Measurements from ENCODE around the gene PPP2R2B.
A peak's percentile ranks its signal among the peaks of the same experiment; 100 is the strongest.

Gene PPP2R2B

DNA sequence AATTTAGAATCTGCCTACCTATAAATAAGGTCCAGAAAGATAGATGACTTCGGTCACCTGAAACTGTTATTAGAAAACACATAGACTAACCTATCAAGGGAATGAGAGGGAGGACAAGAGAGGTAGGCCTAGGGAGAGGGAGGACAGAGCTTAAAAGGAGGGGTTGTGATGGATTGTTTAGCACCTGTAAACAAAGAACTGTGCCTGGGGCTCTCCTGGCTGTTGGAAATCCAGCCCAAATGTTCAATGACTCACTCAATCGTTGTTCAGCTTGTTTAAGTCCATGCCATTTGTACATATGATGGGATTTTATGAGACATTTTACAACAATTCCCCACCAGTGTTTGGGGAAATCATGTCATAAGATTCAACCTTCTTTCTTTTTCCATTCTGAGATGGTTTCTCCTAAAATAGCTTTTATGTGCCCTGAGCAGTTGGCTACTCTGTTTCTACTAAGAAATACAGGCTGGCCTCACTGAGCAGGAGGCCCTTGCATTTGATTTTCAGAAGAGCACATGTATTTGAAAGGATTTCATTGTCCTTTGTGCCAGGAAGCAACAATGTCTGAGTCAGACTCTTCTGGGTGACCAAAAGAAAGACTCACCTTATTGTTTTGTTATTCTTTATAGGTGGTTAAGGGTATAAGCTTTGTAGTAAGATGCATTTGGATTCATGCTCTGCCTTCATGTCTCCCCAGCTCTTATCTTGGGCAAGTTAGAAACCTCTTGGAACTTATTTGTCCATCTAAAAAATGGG lies 314.4 kb downstream of the PPP2R2B start:
- TF ChIP-seq, protein P1, sequence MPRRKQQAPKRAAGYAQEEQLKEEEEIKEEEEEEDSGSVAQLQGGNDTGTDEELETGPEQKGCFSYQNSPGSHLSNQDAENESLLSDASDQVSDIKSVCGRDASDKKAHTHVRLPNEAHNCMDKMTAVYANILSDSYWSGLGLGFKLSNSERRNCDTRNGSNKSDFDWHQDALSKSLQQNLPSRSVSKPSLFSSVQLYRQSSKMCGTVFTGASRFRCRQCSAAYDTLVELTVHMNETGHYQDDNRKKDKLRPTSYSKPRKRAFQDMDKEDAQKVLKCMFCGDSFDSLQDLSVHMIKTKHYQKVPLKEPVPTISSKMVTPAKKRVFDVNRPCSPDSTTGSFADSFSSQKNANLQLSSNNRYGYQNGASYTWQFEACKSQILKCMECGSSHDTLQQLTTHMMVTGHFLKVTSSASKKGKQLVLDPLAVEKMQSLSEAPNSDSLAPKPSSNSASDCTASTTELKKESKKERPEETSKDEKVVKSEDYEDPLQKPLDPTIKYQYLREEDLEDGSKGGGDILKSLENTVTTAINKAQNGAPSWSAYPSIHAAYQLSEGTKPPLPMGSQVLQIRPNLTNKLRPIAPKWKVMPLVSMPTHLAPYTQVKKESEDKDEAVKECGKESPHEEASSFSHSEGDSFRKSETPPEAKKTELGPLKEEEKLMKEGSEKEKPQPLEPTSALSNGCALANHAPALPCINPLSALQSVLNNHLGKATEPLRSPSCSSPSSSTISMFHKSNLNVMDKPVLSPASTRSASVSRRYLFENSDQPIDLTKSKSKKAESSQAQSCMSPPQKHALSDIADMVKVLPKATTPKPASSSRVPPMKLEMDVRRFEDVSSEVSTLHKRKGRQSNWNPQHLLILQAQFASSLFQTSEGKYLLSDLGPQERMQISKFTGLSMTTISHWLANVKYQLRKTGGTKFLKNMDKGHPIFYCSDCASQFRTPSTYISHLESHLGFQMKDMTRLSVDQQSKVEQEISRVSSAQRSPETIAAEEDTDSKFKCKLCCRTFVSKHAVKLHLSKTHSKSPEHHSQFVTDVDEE (CRISPR knock-in tag; IDR thresholded peaks at IDR 0.05) = no peak
- no peak for TF ChIP-seq GLIS3 (CRISPR knock-in tag; IDR thresholded peaks at IDR 0.05)
- no peak for TF ChIP-seq CSDC2 (CRISPR knock-in tag; IDR thresholded peaks at IDR 0.05)
- TF ChIP-seq, protein P2, sequence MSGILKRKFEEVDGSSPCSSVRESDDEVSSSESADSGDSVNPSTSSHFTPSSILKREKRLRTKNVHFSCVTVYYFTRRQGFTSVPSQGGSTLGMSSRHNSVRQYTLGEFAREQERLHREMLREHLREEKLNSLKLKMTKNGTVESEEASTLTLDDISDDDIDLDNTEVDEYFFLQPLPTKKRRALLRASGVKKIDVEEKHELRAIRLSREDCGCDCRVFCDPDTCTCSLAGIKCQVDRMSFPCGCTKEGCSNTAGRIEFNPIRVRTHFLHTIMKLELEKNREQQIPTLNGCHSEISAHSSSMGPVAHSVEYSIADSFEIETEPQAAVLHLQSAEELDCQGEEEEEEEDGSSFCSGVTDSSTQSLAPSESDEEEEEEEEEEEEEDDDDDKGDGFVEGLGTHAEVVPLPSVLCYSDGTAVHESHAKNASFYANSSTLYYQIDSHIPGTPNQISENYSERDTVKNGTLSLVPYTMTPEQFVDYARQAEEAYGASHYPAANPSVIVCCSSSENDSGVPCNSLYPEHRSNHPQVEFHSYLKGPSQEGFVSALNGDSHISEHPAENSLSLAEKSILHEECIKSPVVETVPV (CRISPR knock-in tag; IDR thresholded peaks at IDR 0.05) = no peak
- TF ChIP-seq BACH2 (CRISPR knock-in tag; IDR thresholded peaks at IDR 0.05; ENCODE audit: borderline replicate concordance) = no peak
- no peak for TF ChIP-seq ZFP3 (CRISPR knock-in tag; IDR thresholded peaks at IDR 0.05)
- no peak for ATAC-seq

DNA sequence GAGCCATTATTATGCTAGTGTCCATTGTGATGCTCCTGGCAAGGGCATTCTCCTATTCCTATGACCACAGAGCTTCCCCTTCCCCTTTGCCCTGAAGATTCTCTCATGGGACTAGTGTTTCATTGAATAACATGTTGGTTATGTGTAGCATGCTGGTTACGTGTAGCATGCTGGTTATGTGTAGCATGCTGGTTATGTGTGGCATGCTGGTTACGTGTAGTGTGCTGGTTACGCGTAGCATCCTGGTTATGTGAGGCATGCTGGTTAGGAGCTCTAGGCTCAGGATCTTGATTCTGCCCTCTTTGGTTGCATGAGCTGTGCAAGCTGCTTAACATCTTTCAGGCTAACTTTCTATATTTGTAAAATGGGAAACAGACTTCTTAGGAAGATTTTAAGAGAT lies 316.1 kb downstream of the PPP2R2B start:
- TF ChIP-seq RARB (CRISPR knock-in tag; IDR thresholded peaks at IDR 0.05) = no peak
- no peak for TF ChIP-seq GLIS3 (CRISPR knock-in tag; IDR thresholded peaks at IDR 0.05)
- no peak for TF ChIP-seq BACH2 (CRISPR knock-in tag; IDR thresholded peaks at IDR 0.05; ENCODE audit: borderline replicate concordance)
- no peak for TF ChIP-seq SNAI2 (CRISPR knock-in tag; IDR thresholded peaks at IDR 0.05)
- no peak for TF ChIP-seq PPARA (CRISPR knock-in tag; IDR thresholded peaks at IDR 0.05; ENCODE audit: borderline replicate concordance)
- TF ChIP-seq, protein P2 (CRISPR knock-in tag; IDR thresholded peaks at IDR 0.05) = no peak
- ATAC-seq = no peak

DNA sequence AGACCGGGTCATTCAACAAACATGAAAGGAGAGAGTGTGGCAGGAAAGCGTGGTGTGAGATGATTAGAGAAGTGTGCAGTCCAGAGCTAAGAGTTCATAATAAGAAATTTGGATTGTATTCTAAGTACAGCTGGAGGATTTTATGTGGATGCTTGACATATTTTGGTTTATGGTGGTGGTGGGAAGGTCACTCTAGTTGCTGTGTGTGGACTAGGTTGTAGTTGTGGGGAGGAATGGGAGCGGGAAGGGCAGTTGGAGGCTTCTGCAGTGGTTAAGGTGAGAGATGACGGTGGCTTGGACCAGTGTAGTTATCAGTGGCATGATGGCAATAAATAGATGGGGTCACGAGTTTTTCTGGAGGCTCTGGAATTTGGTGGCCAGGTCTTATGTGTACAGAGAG lies 316.8 kb downstream of the PPP2R2B start:
- no peak for ATAC-seq
- TF ChIP-seq GLIS3 (CRISPR knock-in tag; IDR thresholded peaks at IDR 0.05) (no peak), ISL1 (CRISPR knock-in tag; IDR thresholded peaks at IDR 0.05) (no peak), ESRRG (CRISPR knock-in tag; IDR thresholded peaks at IDR 0.05) (no peak), TCF4 (CRISPR knock-in tag; IDR thresholded peaks at IDR 0.05; ENCODE audit: borderline replicate concordance) (no peak)
- TF ChIP-seq, protein P1 (CRISPR knock-in tag; IDR thresholded peaks at IDR 0.05) = no peak

DNA sequence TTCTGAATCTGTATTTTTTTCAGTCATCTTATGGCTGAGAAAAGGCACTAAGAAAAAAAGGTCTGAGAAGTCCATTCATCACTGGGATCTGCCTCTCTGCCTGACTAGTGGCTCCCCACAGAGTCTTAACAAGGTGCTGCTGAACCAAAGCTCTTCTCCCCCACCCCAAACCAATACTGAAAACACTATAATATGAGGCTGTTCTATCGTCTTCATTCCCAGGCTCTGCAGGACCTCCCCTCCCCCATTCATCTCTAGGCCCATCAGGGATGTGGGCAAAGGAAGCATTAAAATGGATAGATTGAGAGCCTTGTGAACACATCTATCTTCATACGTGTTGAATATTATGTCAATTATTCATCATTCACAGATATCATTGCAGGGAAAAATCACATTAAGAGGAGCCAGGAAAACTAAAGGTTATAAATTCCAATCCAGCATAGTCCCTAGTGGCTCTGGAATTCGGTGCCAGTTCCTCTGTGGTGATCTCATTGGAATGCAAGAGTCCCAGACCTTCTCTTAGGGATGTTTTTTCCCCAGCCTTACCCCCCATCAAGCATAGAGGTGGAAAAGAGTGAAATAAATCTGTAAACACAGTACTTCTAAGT lies 318.2 kb downstream of the PPP2R2B start:
- ATAC-seq = peak; percentile 94
- TF ChIP-seq, protein P3, sequence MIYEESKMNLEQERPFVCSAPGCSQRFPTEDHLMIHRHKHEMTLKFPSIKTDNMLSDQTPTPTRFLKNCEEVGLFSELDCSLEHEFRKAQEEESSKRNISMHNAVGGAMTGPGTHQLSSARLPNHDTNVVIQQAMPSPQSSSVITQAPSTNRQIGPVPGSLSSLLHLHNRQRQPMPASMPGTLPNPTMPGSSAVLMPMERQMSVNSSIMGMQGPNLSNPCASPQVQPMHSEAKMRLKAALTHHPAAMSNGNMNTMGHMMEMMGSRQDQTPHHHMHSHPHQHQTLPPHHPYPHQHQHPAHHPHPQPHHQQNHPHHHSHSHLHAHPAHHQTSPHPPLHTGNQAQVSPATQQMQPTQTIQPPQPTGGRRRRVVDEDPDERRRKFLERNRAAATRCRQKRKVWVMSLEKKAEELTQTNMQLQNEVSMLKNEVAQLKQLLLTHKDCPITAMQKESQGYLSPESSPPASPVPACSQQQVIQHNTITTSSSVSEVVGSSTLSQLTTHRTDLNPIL (CRISPR knock-in tag; IDR thresholded peaks at IDR 0.05; ENCODE audit: low read depth) = peak; percentile 81
- TF ChIP-seq, protein P4, sequence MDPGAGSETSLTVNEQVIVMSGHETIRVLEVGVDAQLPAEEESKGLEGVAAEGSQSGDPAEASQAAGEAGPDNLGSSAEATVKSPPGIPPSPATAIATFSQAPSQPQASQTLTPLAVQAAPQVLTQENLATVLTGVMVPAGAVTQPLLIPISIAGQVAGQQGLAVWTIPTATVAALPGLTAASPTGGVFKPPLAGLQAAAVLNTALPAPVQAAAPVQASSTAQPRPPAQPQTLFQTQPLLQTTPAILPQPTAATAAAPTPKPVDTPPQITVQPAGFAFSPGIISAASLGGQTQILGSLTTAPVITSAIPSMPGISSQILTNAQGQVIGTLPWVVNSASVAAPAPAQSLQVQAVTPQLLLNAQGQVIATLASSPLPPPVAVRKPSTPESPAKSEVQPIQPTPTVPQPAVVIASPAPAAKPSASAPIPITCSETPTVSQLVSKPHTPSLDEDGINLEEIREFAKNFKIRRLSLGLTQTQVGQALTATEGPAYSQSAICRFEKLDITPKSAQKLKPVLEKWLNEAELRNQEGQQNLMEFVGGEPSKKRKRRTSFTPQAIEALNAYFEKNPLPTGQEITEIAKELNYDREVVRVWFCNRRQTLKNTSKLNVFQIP (CRISPR knock-in tag; IDR thresholded peaks at IDR 0.05; ENCODE audit: borderline replicate concordance, low read depth) = no peak
- no peak for TF ChIP-seq BACH2 (CRISPR knock-in tag; IDR thresholded peaks at IDR 0.05; ENCODE audit: borderline replicate concordance)
- 0 out of 2 replicates have a peak, but pooled peaks have one; percentile 39 for TF ChIP-seq CSDC2 (CRISPR knock-in tag; IDR thresholded peaks at IDR 0.05)
- TF ChIP-seq, protein P1 (CRISPR knock-in tag; IDR thresholded peaks at IDR 0.05) = no peak
- no peak for TF ChIP-seq ZFP30 (CRISPR knock-in tag; IDR thresholded peaks at IDR 0.05)
- peak; percentile 86 for TF ChIP-seq ISL1 (CRISPR knock-in tag; IDR thresholded peaks at IDR 0.05)
- TF ChIP-seq ZC3H10 (CRISPR knock-in tag; IDR thresholded peaks at IDR 0.05) = no peak
- TF ChIP-seq SNAI2 (CRISPR knock-in tag; IDR thresholded peaks at IDR 0.05) = no peak
- TF ChIP-seq ESRRG (CRISPR knock-in tag; IDR thresholded peaks at IDR 0.05) = no peak
- TF ChIP-seq ARNTL (CRISPR knock-in tag; IDR thresholded peaks at IDR 0.05; ENCODE audit: borderline replicate concordance, low read depth) = no peak
- TF ChIP-seq ZNF8 (CRISPR knock-in tag; IDR thresholded peaks at IDR 0.05) = no peak

Data from SK-N-SH treated with all-trans-retinoic acid at 6 μM for 48 hours (cell line).